ENCODE results near the gene INKA2. TPM values are rescaled to one million over a fixed set of nuclear protein-coding genes. Genes with fewer than 3 reads are reported as not detected.

The INKA2 gene
- polyA plus RNA-seq, 3 donors = 1.8 to 6.6 (median 2.0) TPM

GRCh38 chr1:111735858-111736544, 3.2 kb downstream of the INKA2 start:
- Histone ChIP-seq H3K4me3 (replicated peaks in 1 of 3; ENCODE audit: low read depth in 2 of 3, low read length in 3 of 3) (no peak overlapping the region), H3K36me3 (replicated peaks in 1 of 2; ENCODE audit: control insufficient read depth in 1 of 2, insufficient read depth in 2 of 2, low read length in 2 of 2) (no peaks in the 10 kb centered on the region), H3K4me2 (replicated peaks; ENCODE audit: extremely low read depth, low read length, poor library complexity, severe bottlenecking) (no peak overlapping the region), H3K9me3 (replicated peaks in 1 of 2; ENCODE audit: control insufficient read depth in 1 of 2, insufficient read depth in 1 of 2, low read length in 2 of 2) (peaks cover 0 to under 1% of the 10 kb centered on the region in 2 donors), H3K27me3 (ENCODE audit: control insufficient read depth in 2 of 2, insufficient read depth in 2 of 2, low read length in 2 of 2) (peaks cover 4 to 28% of the 10 kb centered on the region in 2 donors), H3K4me1 (ENCODE audit: control insufficient read depth in 1 of 2, insufficient read depth in 2 of 2, low read length in 2 of 2) (peaks cover 78 to 83% of the 10 kb centered on the region in 2 donors), H4K20me1 (ENCODE audit: insufficient read depth, low read length) (no peaks in the 10 kb centered on the region), H3K79me2 (ENCODE audit: insufficient read depth, low read length) (no peaks in the 10 kb centered on the region), H3K27ac (ENCODE audit: low read depth in 1 of 2, low read length in 2 of 2) (no peak overlapping the region), H3K9ac (ENCODE audit: insufficient read depth, low read length, poor library complexity, severe bottlenecking) (no peak overlapping the region), H2AFZ (ENCODE audit: insufficient read depth, low read depth, low read length, poor library complexity, severe bottlenecking) (no peak overlapping the region)
- Mint-ChIP-seq H3K27me3 (ENCODE audit: low read depth in 3 of 3) (peaks cover 24 to 43% (median 35%) of the 10 kb centered on the region in 3 donors), H3K4me1 (peaks cover 35% of the 10 kb centered on the region), H3K4me3 (no peak overlapping the region), H3K27ac (no peak overlapping the region), H3K36me3 (peaks cover 20 to 30% of the 10 kb centered on the region in 2 donors), H3K9me3 (peaks cover 0 to 14% (median 5%) of the 10 kb centered on the region in 7 donors)
- intact Hi-C loops (cut with micrococcal nuclease) = loop anchor here (10.0 kb wide), 4 partner anchors 121 to 771 kb away; partner anchors contain the start of genes ADORA3 (in 1 of the 2), DENND2D (in 1 of the 2), LRIF1 (in 1 of the 2) and RAP1A (in 1 of the 2)
- WGBS (ENCODE audit: insufficient coverage) = 94% methylated on average over 2 of the region's 8 CpGs
- no peak for TF ChIP-seq CTCF (IDR thresholded peaks at IDR 0.05)
- DNase-seq = no peak

GRCh38 chr1:111735321-111735720, 3.9 kb downstream of the INKA2 start:
- peaks cover 74 to 79% of the 10 kb centered on the region in 2 donors for H3K4me1 ChIP-seq (ENCODE audit: control insufficient read depth in 1 of 2, insufficient read depth in 2 of 2, low read length in 2 of 2)
- H4K20me1 ChIP-seq (ENCODE audit: insufficient read depth, low read length) = no peaks in the 10 kb centered on the region
- Mint-ChIP-seq H3K27ac (no peak overlapping the region), H3K27me3 (ENCODE audit: low read depth in 3 of 3) (peaks cover 18 to 36% (median 28%) of the 10 kb centered on the region in 3 donors), H3K4me3 (no peak overlapping the region), H3K36me3 (peaks cover 23 to 32% of the 10 kb centered on the region in 2 donors), H3K9me3 (peaks cover 0 to 9% (median 0%) of the 10 kb centered on the region in 7 donors), H3K4me1 (peaks cover 28% of the 10 kb centered on the region)
- 100% methylated on average over 1 of the region's 4 CpGs for WGBS (ENCODE audit: insufficient coverage)
- no peak overlapping the region for H3K4me3 ChIP-seq (replicated peaks in 1 of 3; ENCODE audit: low read depth in 2 of 3, low read length in 3 of 3)
- no peak for TF ChIP-seq CTCF (IDR thresholded peaks at IDR 0.05)
- no peak for DNase-seq
- no peaks in the 10 kb centered on the region for H3K36me3 ChIP-seq (replicated peaks in 1 of 2; ENCODE audit: control insufficient read depth in 1 of 2, insufficient read depth in 2 of 2, low read length in 2 of 2)
- no peak overlapping the region for H2AFZ ChIP-seq (ENCODE audit: insufficient read depth, low read depth, low read length, poor library complexity, severe bottlenecking)
- H3K9ac ChIP-seq (ENCODE audit: insufficient read depth, low read length, poor library complexity, severe bottlenecking) = no peak overlapping the region
- no peak overlapping the region for H3K4me2 ChIP-seq (replicated peaks; ENCODE audit: extremely low read depth, low read length, poor library complexity, severe bottlenecking)
- H3K27me3 ChIP-seq (ENCODE audit: control insufficient read depth in 2 of 2, insufficient read depth in 2 of 2, low read length in 2 of 2) = peaks cover 2 to 21% of the 10 kb centered on the region in 2 donors
- no peaks in the 10 kb centered on the region for H3K79me2 ChIP-seq (ENCODE audit: insufficient read depth, low read length)
- no peak overlapping the region for H3K27ac ChIP-seq (ENCODE audit: low read depth in 1 of 2, low read length in 2 of 2)
- H3K9me3 ChIP-seq (replicated peaks in 1 of 2; ENCODE audit: control insufficient read depth in 1 of 2, insufficient read depth in 1 of 2, low read length in 2 of 2) = no peaks in the 10 kb centered on the region
- intact Hi-C loops (cut with micrococcal nuclease) = loop anchor here (10.0 kb wide), 4 partner anchors 121 to 771 kb away; partner anchors contain the start of genes ADORA3 (in 1 of the 2), DENND2D (in 1 of the 2), LRIF1 (in 1 of the 2) and RAP1A (in 1 of the 2)

Measured in CD14-positive monocyte (primary cell).